ENCODE measurements around the gene RFNG. TPM values are rescaled to one million over a fixed set of nuclear protein-coding genes. Genes with fewer than 3 reads are reported as not detected.

The RFNG gene
- total RNA-seq, 1 donor from 2014 or later, result 21.2 TPM

- FAIRE-seq (no peak), DNase-seq (ENCODE audit: low spot score in 2 of 2) (no peak)
Observed at GRCh38 chr17:82080048-82080788, 28.6 kb upstream of the RFNG start.

- DNase-seq (ENCODE audit: low spot score in 2 of 2) (no peak), FAIRE-seq (no peak)
Observed at GRCh38 chr17:82079001-82079677, 27.5 kb upstream of the RFNG start.

GRCh38 chr17:82078433-82078832, 26.8 kb upstream of the RFNG start:
- no peak for DNase-seq (ENCODE audit: low spot score in 2 of 2)
- no peak for FAIRE-seq

- FAIRE-seq (no peak), DNase-seq (ENCODE audit: low spot score in 2 of 2) (no peak)
Observed at GRCh38 chr17:82077617-82078358, 26.2 kb upstream of the RFNG start.

GRCh38 chr17:82076785-82077591, 25.4 kb upstream of the RFNG start:
- DNase-seq (ENCODE audit: low spot score in 2 of 2) (no peak), FAIRE-seq (no peak)

- FAIRE-seq (no peak), DNase-seq (ENCODE audit: low spot score in 2 of 2) (no peak)
Observed at GRCh38 chr17:82076018-82076784, 24.6 kb upstream of the RFNG start.

GRCh38 chr17:82073446-82073845, 21.8 kb upstream of the RFNG start:
- FAIRE-seq (no peak), DNase-seq (ENCODE audit: low spot score in 2 of 2) (no peak)

GRCh38 chr17:82072827-82073226, 21.2 kb upstream of the RFNG start:
- FAIRE-seq (no peak), DNase-seq (ENCODE audit: low spot score in 2 of 2) (no peak)

GRCh38 chr17:82070611-82071010, 19.0 kb upstream of the RFNG start:
- FAIRE-seq, result no peak
- DNase-seq (ENCODE audit: low spot score in 2 of 2), result no peak

GRCh38 chr17:82065638-82066303, 14.2 kb upstream of the RFNG start, which contains the start of gene DUS1L:
TSS of gene DUS1L (minus strand) at chr17:82065804. CDS start at chr17:82065059, 745 bp downstream.
- FAIRE-seq (no peak), DNase-seq (ENCODE audit: low spot score in 2 of 2) (peak; percentile 95)

- FAIRE-seq (no peak), DNase-seq (ENCODE audit: low spot score in 2 of 2) (peak in 1 of 2 donors; percentile 53)
Observed at GRCh38 chr17:82065193-82065637, 13.6 kb upstream of the RFNG start.

- FAIRE-seq (no peak), DNase-seq (ENCODE audit: low spot score in 2 of 2) (no peak)
Observed at GRCh38 chr17:82064433-82065192, 13.0 kb upstream of the RFNG start.

GRCh38 chr17:82063424-82064415, 12.1 kb upstream of the RFNG start:
- no peak for FAIRE-seq
- no peak for DNase-seq (ENCODE audit: low spot score in 2 of 2)

- DNase-seq (ENCODE audit: low spot score in 2 of 2) (no peak), FAIRE-seq (no peak)
Observed at GRCh38 chr17:82062984-82063368, 11.4 kb upstream of the RFNG start.

- DNase-seq (ENCODE audit: low spot score in 2 of 2) (no peak), FAIRE-seq (no peak)
Observed at GRCh38 chr17:82062076-82062983, 10.7 kb upstream of the RFNG start.

Measured in frontal cortex (tissue), 4 donors.